Kidney (tissue), 14 donors: ENCODE measurements around the gene HIGD2A. TPM values are rescaled to one million over a fixed set of nuclear protein-coding genes. Genes with fewer than 3 reads are reported as not detected.

Source experiments
- DNase-seq, 5 donors: peaks; one replicate each; pipeline ENCODE4 v3.0.0-alpha.2; 2013 to 2020
- FAIRE-seq: peaks from 2 replicates; lab custom pipeline; 2012; peaks lifted over from hg19 to GRCh38; lab: Jason Lieb, UNC
- H3K27ac ChIP-seq, 2 donors: one replicate each; pipeline ENCODE4 v1.7.0; 2013; ENCODE audit warnings: low read depth in 2 of 2, low read length in 2 of 2, inconsistent platforms in 1 of 2
- H3K27me3 ChIP-seq: one replicate; pipeline ENCODE4 v1.7.1; 2013; ENCODE audit warnings: low read length, inconsistent platforms; ENCODE audit not compliant: control insufficient read depth, insufficient read depth
- H3K36me3 ChIP-seq, 3 donors: one replicate each; pipeline versions ENCODE4 v1.7.0 to v1.7.1; 2013; ENCODE audit warnings: low read length in 3 of 3, control low read depth in 1 of 3, inconsistent platforms in 1 of 3; ENCODE audit not compliant: insufficient read depth in 3 of 3, control insufficient read depth in 2 of 3
- H3K4me1 ChIP-seq, 3 donors: one replicate each; pipeline versions ENCODE4 v1.7.0 to v1.7.1; 2013; ENCODE audit warnings: low read length in 3 of 3, inconsistent platforms in 1 of 3, low read depth in 1 of 3; ENCODE audit not compliant: control insufficient read depth in 2 of 3, insufficient read depth in 2 of 3
- H3K4me3 ChIP-seq, 3 donors: one replicate each; pipeline versions ENCODE4 v1.7.0 to v1.8.1; 2013; ENCODE audit warnings: low read length in 3 of 3, control low read depth in 1 of 3, inconsistent platforms in 1 of 3
- H3K9ac ChIP-seq, 3 donors: one replicate each; pipeline versions ENCODE4 v1.7.0 to v1.7.1; 2013; ENCODE audit warnings: low read length in 3 of 3, control low read depth in 1 of 3, inconsistent platforms in 1 of 3
- H3K9me3 ChIP-seq, 3 donors: one replicate each; pipeline versions ENCODE4 v1.7.0 to v1.7.1; 2013; ENCODE audit warnings: low read length in 3 of 3, control low read depth in 1 of 3, inconsistent platforms in 1 of 3; ENCODE audit not compliant: control insufficient read depth in 2 of 3, insufficient read depth in 1 of 3
- CTCF ChIP-seq: IDR thresholded peaks from 3 replicates; pipeline ENCODE4 v1.5.1; 2012; ENCODE audit warnings: mild to moderate bottlenecking, moderate library complexity, borderline replicate concordance; ENCODE audit not compliant: insufficient read depth; ENCODE audit errors: extremely low read depth
- intact Hi-C: fragments of 100-400 bp; cut with DNase I; formaldehyde crosslinking; loops from one replicate; pipeline ENCODE4 v1.11.1; 2022
- polyA plus RNA-seq: library from polyadenylated mRNA; stranded (reverse); fragments of 350-450 nt; fragmentation: Illumina TruSeq; extraction: RNeasy Lipid Tissue Mini Kit (QIAGEN cat#74804); gene quantifications from one replicate; pipeline ENCODE4 v1.2.3, GENCODE V29; 2014; ENCODE audit warnings: low read depth, low replicate concordance; ENCODE audit not compliant: insufficient read depth
- total RNA-seq: library from RNA; stranded (reverse); fragmentation: NEBNext Ultra II Directional; extraction: Animal tissue kit (Norgen Biotek cat#: 25700); gene quantifications from one replicate; pipeline ENCODE4 v1.2.1, GENCODE V29; 2021
- donor health status: control.
- donor health status: control.
- donor health status: control.
- donor health status: control.
- donor health status: control.
- donor health status: DM: yes; HTN: yes; CAD: no.
- donor health status: Normal renal cell carcinoma (clear cell type).

The HIGD2A gene
- total and polyA plus RNA-seq, 2 donors from 2014 or later, result 105 to 344 TPM

- peaks cover 0 to 8% (median 0%) of the 10 kb centered on the region in 3 donors for H3K36me3 ChIP-seq
- intact Hi-C loops, result no loop called here
- no peak overlapping the region for H3K27ac ChIP-seq
- DNase-seq, result no peak
- no peaks in the 10 kb centered on the region for H3K9me3 ChIP-seq
- no peak overlapping the region for H3K4me3 ChIP-seq
- H3K4me1 ChIP-seq, result peaks cover 0 to 13% (median 5%) of the 10 kb centered on the region in 3 donors
- H3K27me3 ChIP-seq, result no peaks in the 10 kb centered on the region
- no peak for FAIRE-seq
- TF ChIP-seq CTCF, result no peak
- H3K9ac ChIP-seq, result no peak overlapping the region
Observed at GRCh38 chr5:176413255-176413565, 24.7 kb downstream of the HIGD2A start.

- no peak overlapping the region for H3K9ac ChIP-seq
- TF ChIP-seq CTCF, result no peak
- peaks cover 0 to 8% (median 0%) of the 10 kb centered on the region in 3 donors for H3K36me3 ChIP-seq
- FAIRE-seq (no peak), DNase-seq (no peak)
- H3K9me3 ChIP-seq, result no peaks in the 10 kb centered on the region
- no peaks in the 10 kb centered on the region for H3K27me3 ChIP-seq
- H3K4me3 ChIP-seq, result no peak overlapping the region
- H3K4me1 ChIP-seq, result peaks cover 0 to 13% (median 5%) of the 10 kb centered on the region in 3 donors
- intact Hi-C loops, result no loop called here
- H3K27ac ChIP-seq, result no peak overlapping the region
Observed at GRCh38 chr5:176413709-176414191, 25.2 kb downstream of the HIGD2A start.

GRCh38 chr5:176414704-176415103 is 26.2 kb downstream of the HIGD2A start:
- H3K9me3 ChIP-seq, result no peaks in the 10 kb centered on the region
- no peak overlapping the region for H3K9ac ChIP-seq
- no peak overlapping the region for H3K4me3 ChIP-seq
- DNase-seq (no peak), FAIRE-seq (no peak)
- peaks cover 0 to 4% (median 0%) of the 10 kb centered on the region in 3 donors for H3K36me3 ChIP-seq
- H3K27ac ChIP-seq, result no peak overlapping the region
- no peaks in the 10 kb centered on the region for H3K27me3 ChIP-seq
- no peak for TF ChIP-seq CTCF
- intact Hi-C loops, result no loop called here
- peaks cover 0 to 13% (median 5%) of the 10 kb centered on the region in 3 donors for H3K4me1 ChIP-seq
